ENCODE measurements around the gene ABCC9. TPM values are rescaled to one million over a fixed set of nuclear protein-coding genes. Genes with fewer than 3 reads are reported as not detected.

The ABCC9 gene
- total and polyA plus RNA-seq, 2 experiments from 2014 or later: 0.22 to 0.48 TPM

- Histone ChIP-seq H3K27me3 (no peaks in the 10 kb centered on the region), H3K4me3 (no peak overlapping the region), H3K9me3 (ENCODE audit: low read depth) (no peaks in the 10 kb centered on the region), H3K27ac (no peak overlapping the region), H3K4me1 (ENCODE audit: low read depth) (no peaks in the 10 kb centered on the region), H3K36me3 (no peaks in the 10 kb centered on the region)
- DNase-seq (ENCODE audit: low read depth in 1 of 2, low spot score in 1 of 2): peak in 1 of 2 donors; percentile 27
- no peak for TF ChIP-seq CTCF (IDR thresholded peaks at IDR 0.05; ENCODE audit: low read depth, low read length)
These were observed 27.4 kb downstream of the ABCC9 start for GRCh38 chr12:21913823-21914222.

GRCh38 chr12:21912318-21912717 lies 28.9 kb downstream of the ABCC9 start:
- no peaks in the 10 kb centered on the region for H3K27me3 ChIP-seq
- no peaks in the 10 kb centered on the region for H3K9me3 ChIP-seq (ENCODE audit: low read depth)
- no peak for TF ChIP-seq CTCF (IDR thresholded peaks at IDR 0.05; ENCODE audit: low read depth, low read length)
- H3K4me3 ChIP-seq: no peak overlapping the region
- H3K27ac ChIP-seq: no peak overlapping the region
- DNase-seq (ENCODE audit: low read depth in 1 of 2, low spot score in 1 of 2): no peak
- no peaks in the 10 kb centered on the region for H3K4me1 ChIP-seq (ENCODE audit: low read depth)
- no peaks in the 10 kb centered on the region for H3K36me3 ChIP-seq

GRCh38 chr12:21911832-21912231 lies 29.4 kb downstream of the ABCC9 start:
- no peak for DNase-seq (ENCODE audit: low read depth in 1 of 2, low spot score in 1 of 2)
- TF ChIP-seq CTCF (IDR thresholded peaks at IDR 0.05; ENCODE audit: low read depth, low read length): no peak
- Histone ChIP-seq H3K4me3 (no peak overlapping the region), H3K4me1 (ENCODE audit: low read depth) (no peaks in the 10 kb centered on the region), H3K9me3 (ENCODE audit: low read depth) (no peaks in the 10 kb centered on the region), H3K27me3 (no peaks in the 10 kb centered on the region), H3K27ac (no peak overlapping the region), H3K36me3 (no peaks in the 10 kb centered on the region)

GRCh38 chr12:21910657-21911056 lies 30.6 kb downstream of the ABCC9 start:
- Histone ChIP-seq H3K9me3 (ENCODE audit: low read depth) (no peaks in the 10 kb centered on the region), H3K4me1 (ENCODE audit: low read depth) (no peaks in the 10 kb centered on the region), H3K36me3 (no peaks in the 10 kb centered on the region), H3K27ac (no peak overlapping the region), H3K4me3 (no peak overlapping the region), H3K27me3 (no peaks in the 10 kb centered on the region)
- DNase-seq (ENCODE audit: low read depth in 1 of 2, low spot score in 1 of 2): no peak
- TF ChIP-seq CTCF (IDR thresholded peaks at IDR 0.05; ENCODE audit: low read depth, low read length): no peak

- Histone ChIP-seq H3K4me1 (ENCODE audit: low read depth) (no peaks in the 10 kb centered on the region), H3K36me3 (no peaks in the 10 kb centered on the region), H3K27me3 (no peaks in the 10 kb centered on the region), H3K4me3 (no peak overlapping the region), H3K27ac (no peak overlapping the region), H3K9me3 (ENCODE audit: low read depth) (no peaks in the 10 kb centered on the region)
- no peak for TF ChIP-seq CTCF (IDR thresholded peaks at IDR 0.05; ENCODE audit: low read depth, low read length)
- no peak for DNase-seq (ENCODE audit: low read depth in 1 of 2, low spot score in 1 of 2)
These were observed 33.0 kb downstream of the ABCC9 start for GRCh38 chr12:21907948-21908837.

All from cardiac muscle cell (in vitro differentiated cells and primary cell).